ENCODE results near the gene MYO7A.

DNA sequence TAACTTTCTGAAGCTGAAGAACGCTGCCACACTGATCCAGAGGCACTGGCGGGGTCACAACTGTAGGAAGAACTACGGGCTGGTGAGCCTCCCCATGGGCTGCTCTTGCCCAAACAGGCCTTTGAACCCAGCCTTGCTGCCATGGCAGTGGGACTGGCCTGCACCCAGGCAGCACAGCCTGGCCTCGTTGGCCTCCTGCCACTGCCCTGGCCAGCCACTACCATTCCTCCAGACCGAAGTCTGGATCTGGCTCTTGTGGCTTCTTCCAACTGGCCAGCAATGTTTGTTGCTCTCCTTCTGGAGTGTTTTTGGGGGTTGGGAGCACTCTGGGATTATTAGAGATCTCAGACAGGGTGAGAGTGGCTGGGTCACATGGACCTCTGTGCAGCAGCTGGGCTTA lies 51.0 kb downstream of the MYO7A start:
- TF ChIP-seq, protein P1, sequence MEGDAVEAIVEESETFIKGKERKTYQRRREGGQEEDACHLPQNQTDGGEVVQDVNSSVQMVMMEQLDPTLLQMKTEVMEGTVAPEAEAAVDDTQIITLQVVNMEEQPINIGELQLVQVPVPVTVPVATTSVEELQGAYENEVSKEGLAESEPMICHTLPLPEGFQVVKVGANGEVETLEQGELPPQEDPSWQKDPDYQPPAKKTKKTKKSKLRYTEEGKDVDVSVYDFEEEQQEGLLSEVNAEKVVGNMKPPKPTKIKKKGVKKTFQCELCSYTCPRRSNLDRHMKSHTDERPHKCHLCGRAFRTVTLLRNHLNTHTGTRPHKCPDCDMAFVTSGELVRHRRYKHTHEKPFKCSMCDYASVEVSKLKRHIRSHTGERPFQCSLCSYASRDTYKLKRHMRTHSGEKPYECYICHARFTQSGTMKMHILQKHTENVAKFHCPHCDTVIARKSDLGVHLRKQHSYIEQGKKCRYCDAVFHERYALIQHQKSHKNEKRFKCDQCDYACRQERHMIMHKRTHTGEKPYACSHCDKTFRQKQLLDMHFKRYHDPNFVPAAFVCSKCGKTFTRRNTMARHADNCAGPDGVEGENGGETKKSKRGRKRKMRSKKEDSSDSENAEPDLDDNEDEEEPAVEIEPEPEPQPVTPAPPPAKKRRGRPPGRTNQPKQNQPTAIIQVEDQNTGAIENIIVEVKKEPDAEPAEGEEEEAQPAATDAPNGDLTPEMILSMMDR (optimal IDR thresholded peaks at IDR 0.05 in 1 of 3, IDR thresholded peaks at IDR 0.05 in 1 of 3, conservative IDR thresholded peaks at IDR 0.05 in 1 of 3; ENCODE audit: extremely low read depth in 1 of 3, insufficient read depth in 2 of 3, low read length in 3 of 3): no peak
- TF ChIP-seq EZH2 (IDR thresholded peaks at IDR 0.05; ENCODE audit: low read length): no peak

Measured in keratinocyte (primary cell).